A549 (cell line): Measurements from ENCODE around the gene STIM1. TPM values are rescaled to one million over a fixed set of nuclear protein-coding genes. Genes with fewer than 3 reads are reported as not detected.

ENCODE experiments used
- ATAC-seq, 2 experiments: fragments of 200-7000 bp in 1 of 2; fragments of >200 bp in 1 of 2; cut with Nextera tagmentation in 1 of 2; cut with Tn5 transposase in 1 of 2; 3 replicates each; pipeline versions ENCODE4 v1.8.0 to v1.9.1; 2018 to 2020; ENCODE audit warnings: mild to moderate bottlenecking in 1 of 2, moderate library complexity in 1 of 2
- CTCF ChIA-PET: fragments of 300-600 bp; sonication (Branson Sonifier 250); formaldehyde crosslinking; extraction: SDS; loops from one replicate; lab custom pipeline; 2021; ENCODE audit warnings: antibody characterized with exemption, inconsistent platforms; lab: Yijun Ruan, JAX
- POLR2A ChIA-PET: fragments of 350-600 bp; formaldehyde crosslinking; extraction: SDS; loops from one replicate; lab custom pipeline; 2021; ENCODE audit warnings: antibody characterized with exemption, inconsistent platforms; lab: Yijun Ruan, JAX
- DNase-seq, 2 experiments: peaks; one replicate each; pipeline versions ENCODE4 v3.0.0 to v3.0.0-alpha.2; 2011 to 2016; ENCODE audit warnings: low read depth in 1 of 2, low spot score in 1 of 2
- FAIRE-seq: peaks from 2 replicates; lab custom pipeline; 2011; peaks lifted over from hg19 to GRCh38; lab: Jason Lieb, UNC
- H3K27ac ChIP-seq, 2 experiments: fragments of >200 bp; sonication (Bioruptor Twin); formaldehyde crosslinking; 3 replicates each; pipeline ENCODE4 v1.5.1; 2016 to 2017
- H3K4me1 ChIP-seq: fragments of >200 bp; sonication (Bioruptor Twin); formaldehyde crosslinking; 3 replicates; pipeline ENCODE4 v1.6.1; 2016
- H3K4me2 ChIP-seq: fragments of >200 bp; sonication (Bioruptor Twin); formaldehyde crosslinking; 3 replicates; pipeline ENCODE4 v1.6.1; 2016
- H3K4me3 ChIP-seq: fragments of >200 bp; sonication (Bioruptor Twin); formaldehyde crosslinking; 3 replicates; pipeline ENCODE4 v1.5.1; 2016
- H3K9me3 ChIP-seq: fragments of >200 bp; sonication (Bioruptor Twin); formaldehyde crosslinking; 3 replicates; pipeline ENCODE4 v1.6.1; 2016
- CBX2 ChIP-seq: fragments of 200-600 bp; sonication (generic); IDR thresholded peaks from 2 replicates; pipeline ENCODE4 v1.6.1; 2016; ENCODE audit warnings: low read depth, mild to moderate bottlenecking, borderline replicate concordance
- CEBPB ChIP-seq, 2 experiments: fragments of >200 bp in 1 of 2; sonication (Bioruptor Twin) in 1 of 2; formaldehyde crosslinking in 1 of 2; IDR thresholded peaks; 2 replicates each; pipeline ENCODE4 v1.6.1; 2012 to 2016
- ESRRA ChIP-seq: fragments of 150-350 bp; IDR thresholded peaks from 2 replicates; pipeline ENCODE4 v1.6.1; 2014; ENCODE audit warnings: mild to moderate bottlenecking, low read length, borderline replicate concordance
- FOSB ChIP-seq: fragments of 250-450 bp; sonication (Bioruptor Pico); IDR thresholded peaks from 2 replicates; pipeline ENCODE4 v1.5.0; 2020; ENCODE audit warnings: mild to moderate bottlenecking, moderate library complexity
- FOXS1 ChIP-seq: fragments of 250-450 bp; sonication (Bioruptor Pico); IDR thresholded peaks from 2 replicates; pipeline ENCODE4 v1.5.0; 2020; ENCODE audit warnings: mild to moderate bottlenecking, moderate library complexity
- HDAC2 ChIP-seq: fragments of 200-600 bp; sonication (generic); IDR thresholded peaks from 2 replicates; pipeline ENCODE4 v1.6.1; 2016
- KDM1A ChIP-seq: fragments of 200-600 bp; sonication (generic); IDR thresholded peaks from 2 replicates; pipeline ENCODE4 v1.6.1; 2016; ENCODE audit warnings: low read depth, mild to moderate bottlenecking
- MAFK ChIP-seq: fragments of 450-650 bp; IDR thresholded peaks from 2 replicates; pipeline ENCODE4 v1.6.1; 2014; ENCODE audit not compliant: partially characterized antibody
- MAZ ChIP-seq: fragments of 150-350 bp; IDR thresholded peaks from 2 replicates; pipeline ENCODE4 v1.6.1; 2014; ENCODE audit warnings: antibody characterized with exemption, low read depth, low read length, borderline replicate concordance
- POLR2A ChIP-seq: IDR thresholded peaks from 2 replicates; pipeline ENCODE4 v1.6.1; 2012; ENCODE audit warnings: mild to moderate bottlenecking, low read length
- POLR2AphosphoS2 ChIP-seq: conservative IDR thresholded peaks from 2 replicates; pipeline ENCODE4 v1.6.1; 2012; ENCODE audit warnings: low read length, improper control_type of control experiment, inconsistent platforms
- RCOR1 ChIP-seq: fragments of 150-350 bp; IDR thresholded peaks from 2 replicates; pipeline ENCODE4 v1.6.1; 2014; ENCODE audit warnings: antibody characterized with exemption, low read length, low read depth
- REST ChIP-seq: fragments of 200-600 bp; sonication (generic); IDR thresholded peaks from 2 replicates; pipeline ENCODE4 v1.6.1; 2016; ENCODE audit warnings: antibody characterized with exemption, mild to moderate bottlenecking, moderate library complexity
- RFX5 ChIP-seq: fragments of 450-650 bp; IDR thresholded peaks from 2 replicates; pipeline ENCODE4 v1.7.1; 2014; ENCODE audit warnings: antibody characterized with exemption, mild to moderate bottlenecking, moderate library complexity
- RNF2 ChIP-seq: fragments of 200-600 bp; sonication (generic); IDR thresholded peaks from 2 replicates; pipeline ENCODE4 v1.6.1; 2016; ENCODE audit warnings: low read depth, mild to moderate bottlenecking, antibody characterized with exemption, moderate library complexity, borderline replicate concordance
- WGBS: methylation state at CpG from one replicate; pipeline ENCODE4 v1.1.6; 2017; ENCODE audit errors: missing lambda C conversion rate; 5-methylcytosine and 5-hydroxymethylcytosine counted together
- polyA plus RNA-seq, 4 experiments: library from polyadenylated mRNA; depleted of rRNA in 3 of 4; stranded (reverse); fragments of >200 nt; fragmentation: RNase III in 1 of 4; extraction: RNeasy Plus Mini Kit Qiagen cat#74134 plus additional on column Dnase treatment in 1 of 4; gene quantifications; 2 replicates in 3 of 4; 3 replicates in 1 of 4; pipeline ENCODE4 v1.2.3, GENCODE V29; 2011 to 2017
- TF ChIP-seq, protein P1 (sequence below): fragments of 150-350 bp; IDR thresholded peaks from 2 replicates; pipeline ENCODE4 v1.6.1; 2014; ENCODE audit warnings: low read depth, mild to moderate bottlenecking, low read length
- TF ChIP-seq, protein P2 (sequence below): IDR thresholded peaks from 2 replicates; pipeline ENCODE4 v1.6.1; 2012

Gene STIM1
- polyA plus RNA-seq, 2 of the 4 experiments (the other 2 are of a cell fraction), result 35.2 to 38.7 TPM

GRCh38 chr11:3957437-3957836 lies 102.0 kb downstream of the STIM1 start:
- FAIRE-seq, result no peak
- H3K9me3 ChIP-seq, result no peaks in the 10 kb centered on the region
- H3K4me2 ChIP-seq, result no peak overlapping the region
- no peak for DNase-seq
- H3K27ac ChIP-seq, result no peak overlapping the region
- TF ChIP-seq REST (no peak), RNF2 (no peak), MAZ (no peak), MAFK (no peak), ESRRA (no peak), RCOR1 (no peak)
- ATAC-seq, result no peak
- peaks cover 31% of the 10 kb centered on the region for H3K4me1 ChIP-seq
- 72% methylated on average over 3 of the region's 3 CpGs for WGBS
- ChIA-PET POLR2A (no interaction called here), CTCF (interaction anchor here (3.1 to 4.7 kb wide), 2 partner anchors 10 to 102 kb away, joined by 8 to 36 read pairs; partner anchors contain the start of gene STIM1)
- no peak overlapping the region for H3K4me3 ChIP-seq

- WGBS, result 95% methylated on average over 2 of the region's 2 CpGs
- Histone ChIP-seq H3K4me1 (peaks cover 39% of the 10 kb centered on the region), H3K27ac (peak overlapping the region; percentile 40 to 51; a peak in 4 of 6 replicates), H3K4me3 (no peak overlapping the region), H3K4me2 (no peak overlapping the region; the same call in 2 of the 3 replicates), H3K9me3 (no peaks in the 10 kb centered on the region)
- ChIA-PET POLR2A (no interaction called here), CTCF (interaction anchor here (0.8 to 4.7 kb wide), 8 partner anchors 10 to 148 kb away, joined by 3 to 36 read pairs (median 6); partner anchors contain the start of gene STIM1)
- TF ChIP-seq FOXS1 (CRISPR knock-in tag), result no peak
- TF ChIP-seq KDM1A, result no peak
- TF ChIP-seq, protein P1, sequence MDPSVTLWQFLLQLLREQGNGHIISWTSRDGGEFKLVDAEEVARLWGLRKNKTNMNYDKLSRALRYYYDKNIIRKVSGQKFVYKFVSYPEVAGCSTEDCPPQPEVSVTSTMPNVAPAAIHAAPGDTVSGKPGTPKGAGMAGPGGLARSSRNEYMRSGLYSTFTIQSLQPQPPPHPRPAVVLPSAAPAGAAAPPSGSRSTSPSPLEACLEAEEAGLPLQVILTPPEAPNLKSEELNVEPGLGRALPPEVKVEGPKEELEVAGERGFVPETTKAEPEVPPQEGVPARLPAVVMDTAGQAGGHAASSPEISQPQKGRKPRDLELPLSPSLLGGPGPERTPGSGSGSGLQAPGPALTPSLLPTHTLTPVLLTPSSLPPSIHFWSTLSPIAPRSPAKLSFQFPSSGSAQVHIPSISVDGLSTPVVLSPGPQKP, result no peak
- no peak for TF ChIP-seq MAFK
- TF ChIP-seq, protein P2, sequence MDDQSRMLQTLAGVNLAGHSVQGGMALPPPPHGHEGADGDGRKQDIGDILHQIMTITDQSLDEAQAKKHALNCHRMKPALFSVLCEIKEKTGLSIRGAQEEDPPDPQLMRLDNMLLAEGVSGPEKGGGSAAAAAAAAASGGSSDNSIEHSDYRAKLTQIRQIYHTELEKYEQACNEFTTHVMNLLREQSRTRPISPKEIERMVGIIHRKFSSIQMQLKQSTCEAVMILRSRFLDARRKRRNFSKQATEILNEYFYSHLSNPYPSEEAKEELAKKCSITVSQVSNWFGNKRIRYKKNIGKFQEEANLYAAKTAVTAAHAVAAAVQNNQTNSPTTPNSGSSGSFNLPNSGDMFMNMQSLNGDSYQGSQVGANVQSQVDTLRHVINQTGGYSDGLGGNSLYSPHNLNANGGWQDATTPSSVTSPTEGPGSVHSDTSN, result no peak
- no peak for TF ChIP-seq POLR2A
- no peak for TF ChIP-seq CEBPB (IDR thresholded peaks at IDR 0.05)
- TF ChIP-seq POLR2AphosphoS2, result no peak
- no peak for TF ChIP-seq RFX5
- TF ChIP-seq HDAC2, result no peak
- TF ChIP-seq FOSB (CRISPR knock-in tag), result no peak
- no peak for TF ChIP-seq CBX2
- DNase-seq (no peak), ATAC-seq (no peak; a peak in 1 of 6 replicates), FAIRE-seq (no peak)
Observed at GRCh38 chr11:3958281-3958680, 102.8 kb downstream of the STIM1 start.
